Activated naive CD4-positive, alpha-beta T cell treated with anti-CD3 and anti-CD28 coated beads, Interleukin-2, amount 50 U/mL, for 16 hours (primary cell): ENCODE results near the gene RYR1.
"Not testable (repeated sequence)": the region's sequence is repeated elsewhere in the genome, so short reads cannot be mapped to it uniquely, and the experiment has no call there.

Source experiments
- DNase-seq: peaks from one replicate; pipeline ENCODE4 v3.0.0-alpha.2; 2020

Gene RYR1

GRCh38 chr19:38463365-38463764 is 29.9 kb downstream of the RYR1 start:
- no peak for DNase-seq

DNA sequence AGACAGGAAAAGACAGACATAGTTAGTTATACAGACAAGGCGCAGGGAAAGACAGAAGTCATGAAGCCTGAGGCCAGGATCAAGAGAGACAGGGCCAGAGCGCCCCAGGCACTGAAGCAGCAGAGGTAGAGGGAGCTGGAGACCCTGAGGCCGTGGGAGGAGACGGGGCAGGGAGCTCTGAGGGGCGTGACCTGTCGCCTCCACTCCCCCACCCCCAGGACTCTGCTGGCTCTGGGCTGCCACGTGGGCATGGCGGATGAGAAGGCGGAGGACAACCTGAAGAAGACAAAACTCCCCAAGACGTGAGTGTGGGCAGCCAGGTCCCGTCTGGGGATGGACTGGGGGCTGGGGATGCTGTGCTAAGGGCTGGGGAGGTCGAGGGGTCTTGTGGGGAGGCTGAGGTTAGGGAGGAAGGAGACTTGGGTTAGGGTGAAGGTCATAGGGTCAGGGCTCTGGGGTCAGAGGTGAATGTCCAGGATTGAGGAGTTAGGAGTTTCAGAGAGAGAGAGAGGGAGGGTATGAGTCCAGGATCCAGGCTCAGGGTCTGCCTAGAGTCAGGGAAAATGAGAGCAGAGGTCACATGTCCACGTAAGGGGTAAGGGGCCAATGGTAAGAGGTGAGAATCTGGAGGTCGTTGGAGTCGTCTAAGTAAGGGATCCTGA is 31.1 kb downstream of the RYR1 start:
- DNase-seq: no peak

DNA sequence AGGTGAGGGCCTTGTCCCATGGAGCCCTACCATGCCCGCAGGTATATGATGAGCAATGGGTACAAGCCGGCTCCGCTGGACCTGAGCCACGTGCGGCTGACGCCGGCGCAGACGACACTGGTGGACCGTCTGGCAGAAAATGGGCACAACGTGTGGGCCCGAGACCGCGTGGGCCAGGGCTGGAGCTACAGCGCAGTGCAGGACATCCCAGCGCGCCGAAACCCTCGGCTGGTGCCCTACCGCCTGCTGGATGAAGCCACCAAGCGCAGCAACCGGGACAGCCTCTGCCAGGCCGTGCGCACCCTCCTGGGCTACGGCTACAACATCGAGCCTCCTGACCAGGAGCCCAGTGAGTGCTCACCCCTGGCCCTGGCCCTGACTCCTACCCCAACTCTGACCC is 32.6 kb downstream of the RYR1 start:
- DNase-seq: no peak

- no peak for DNase-seq
These were observed 34.3 kb downstream of the RYR1 start for GRCh38 chr19:38467541-38468525.

DNA sequence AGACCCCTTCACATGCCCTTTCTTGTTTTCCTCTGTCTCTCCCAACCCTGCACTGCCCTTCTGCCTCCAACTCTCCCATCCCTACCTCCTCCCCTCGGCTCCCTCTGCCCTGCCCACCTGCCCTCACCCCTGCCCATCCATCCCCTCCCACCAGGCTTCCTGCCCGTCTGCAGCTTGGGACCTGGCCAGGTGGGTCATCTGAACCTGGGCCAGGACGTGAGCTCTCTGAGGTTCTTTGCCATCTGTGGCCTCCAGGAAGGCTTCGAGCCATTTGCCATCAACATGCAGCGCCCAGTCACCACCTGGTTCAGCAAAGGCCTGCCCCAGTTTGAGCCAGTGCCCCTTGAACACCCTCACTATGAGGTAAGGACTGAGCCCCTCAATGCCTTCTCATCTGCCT is 35.7 kb downstream of the RYR1 start:
- no peak for DNase-seq

GRCh38 chr19:38470788-38471480 is 37.4 kb downstream of the RYR1 start:
- no peak for DNase-seq

DNA sequence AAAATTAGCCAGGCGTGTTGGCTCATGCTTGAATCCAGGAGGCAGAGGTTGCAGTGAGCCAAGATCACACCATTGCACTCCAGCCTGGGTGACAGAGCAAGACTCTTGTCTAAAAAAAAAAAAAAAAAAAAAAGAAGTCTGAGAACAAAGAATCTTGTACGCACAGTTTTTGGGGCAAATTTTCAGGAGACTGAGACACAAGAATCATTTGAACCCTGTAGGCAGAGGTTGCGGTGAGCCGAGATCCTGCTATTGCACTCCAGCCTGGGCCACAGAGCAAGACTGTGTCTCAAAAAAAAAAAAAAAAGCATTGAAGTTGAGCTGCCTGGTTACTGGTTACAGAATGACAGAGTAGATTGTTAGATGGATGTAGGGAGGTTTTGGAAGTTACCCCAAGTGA is 39.2 kb downstream of the RYR1 start:
- not testable (repeated sequence) for DNase-seq

DNA sequence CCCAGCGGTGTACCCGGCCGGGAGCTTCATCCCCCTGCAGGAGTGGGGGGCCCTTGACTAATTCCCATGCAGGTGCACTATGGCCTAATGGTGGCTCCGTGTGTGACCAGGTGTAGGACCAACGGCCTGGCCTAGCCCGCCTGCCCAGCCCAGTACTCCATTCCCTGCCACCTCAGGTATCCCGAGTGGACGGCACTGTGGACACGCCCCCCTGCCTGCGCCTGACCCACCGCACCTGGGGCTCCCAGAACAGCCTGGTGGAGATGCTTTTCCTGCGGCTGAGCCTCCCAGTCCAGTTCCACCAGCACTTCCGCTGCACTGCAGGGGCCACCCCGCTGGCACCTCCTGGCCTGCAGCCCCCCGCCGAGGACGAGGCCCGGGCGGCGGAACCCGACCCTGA is 39.7 kb downstream of the RYR1 start:
- no peak for DNase-seq

DNA sequence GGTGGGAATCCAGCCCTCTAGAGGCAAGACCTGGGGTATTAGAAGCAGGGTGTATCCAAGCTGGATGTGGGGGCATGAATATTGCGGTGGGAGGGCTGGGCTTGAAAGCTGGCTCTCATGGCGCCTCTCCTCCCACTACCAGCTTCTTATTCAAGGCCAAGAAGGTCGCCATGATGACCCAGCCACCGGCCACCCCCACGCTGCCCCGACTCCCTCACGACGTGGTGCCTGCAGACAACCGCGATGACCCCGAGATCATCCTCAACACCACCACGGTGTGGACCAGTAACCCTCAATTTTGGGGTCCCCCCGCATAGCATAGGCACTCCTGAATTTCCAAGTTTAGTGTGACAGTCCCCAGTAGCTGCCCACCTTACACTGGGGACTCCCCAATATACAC is 41.7 kb downstream of the RYR1 start:
- DNase-seq: no peak

DNA sequence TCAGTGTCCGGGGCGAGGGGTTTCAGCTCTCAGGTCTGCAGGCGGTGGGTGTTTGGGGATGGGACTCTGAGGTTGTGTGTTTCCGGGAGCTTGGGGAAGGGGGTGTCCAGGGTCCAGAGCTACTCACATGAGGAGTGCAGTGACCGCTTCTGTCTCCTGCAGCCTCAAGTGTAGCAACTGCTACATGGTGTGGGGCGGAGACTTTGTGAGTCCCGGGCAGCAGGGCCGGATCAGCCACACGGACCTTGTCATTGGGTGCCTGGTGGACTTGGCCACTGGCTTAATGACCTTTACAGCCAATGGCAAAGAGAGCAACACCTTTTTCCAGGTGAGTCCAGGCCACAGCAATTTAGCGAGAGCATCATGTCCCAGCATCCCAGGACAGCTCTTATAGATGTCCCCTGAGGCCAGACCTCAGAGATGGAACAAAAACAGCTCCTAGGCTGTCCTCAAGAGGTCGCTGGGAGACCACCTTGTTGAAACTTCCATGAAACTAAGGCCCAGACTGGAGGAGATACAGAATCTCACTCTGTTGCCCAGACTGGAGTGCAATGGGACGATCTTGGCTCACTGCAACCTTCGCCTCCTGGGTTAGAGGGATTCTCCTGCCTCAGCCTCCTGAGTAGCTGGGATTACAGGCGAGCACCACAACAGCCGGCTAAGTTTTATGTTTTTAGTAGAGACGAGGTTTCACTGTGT is 44.9 kb downstream of the RYR1 start:
- DNase-seq: no peak

GRCh38 chr19:38482496-38482895 is 49.0 kb downstream of the RYR1 start:
- DNase-seq: no peak

- DNase-seq: no peak
These were observed 49.6 kb downstream of the RYR1 start for GRCh38 chr19:38483016-38483630.

DNA sequence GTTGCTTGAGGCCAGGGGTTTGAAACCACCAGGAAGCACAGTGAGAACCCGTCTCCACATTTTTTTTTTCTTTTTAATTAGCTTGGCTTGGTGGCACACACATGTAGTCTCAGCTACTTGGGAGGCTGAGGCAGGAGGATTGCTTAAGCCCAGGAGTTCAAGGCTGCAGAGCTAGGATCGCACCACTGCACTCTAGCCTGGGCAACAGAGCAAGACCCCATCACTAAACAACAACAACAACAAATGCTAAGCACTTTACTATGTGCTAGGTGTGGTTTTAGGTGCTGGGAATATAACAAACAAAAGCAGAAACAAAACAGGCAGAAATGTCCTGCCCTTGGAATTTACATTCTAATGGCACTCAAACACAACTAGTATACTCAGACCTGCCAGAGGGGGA is 51.3 kb downstream of the RYR1 start:
- DNase-seq: no peak

- DNase-seq: no peak
These were observed 52.2 kb downstream of the RYR1 start for GRCh38 chr19:38485541-38486285.

DNA sequence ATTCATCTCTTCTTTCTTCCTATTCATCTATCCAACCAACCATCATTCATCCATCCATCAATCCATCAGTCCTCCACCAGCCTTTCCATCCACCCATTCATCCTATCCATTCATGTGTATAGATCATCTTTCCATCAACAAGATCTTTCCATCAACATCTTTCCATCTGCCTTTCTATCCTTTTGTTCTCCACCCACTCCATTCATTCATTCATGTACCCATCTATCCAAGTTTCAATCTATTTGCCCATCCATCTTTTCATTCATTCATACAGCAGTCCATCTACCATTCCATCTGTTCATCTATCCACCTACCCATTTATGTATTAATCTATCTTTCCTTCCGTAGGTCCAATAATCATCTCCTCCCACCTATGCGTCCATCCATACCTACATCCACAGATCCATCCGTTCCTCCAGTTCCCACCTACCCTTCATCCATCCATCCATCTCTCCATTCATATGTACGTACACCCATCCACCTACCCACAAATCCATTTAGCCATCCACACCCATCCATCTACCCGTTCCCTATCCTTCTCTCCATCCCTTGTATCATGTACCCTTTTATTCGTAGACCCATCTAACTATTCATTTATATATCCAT is 53.3 kb downstream of the RYR1 start:
- no peak for DNase-seq

- DNase-seq: no peak
These were observed 54.6 kb downstream of the RYR1 start for GRCh38 chr19:38488096-38488495.

GRCh38 chr19:38488776-38489481 is 55.4 kb downstream of the RYR1 start:
- no peak for DNase-seq

DNA sequence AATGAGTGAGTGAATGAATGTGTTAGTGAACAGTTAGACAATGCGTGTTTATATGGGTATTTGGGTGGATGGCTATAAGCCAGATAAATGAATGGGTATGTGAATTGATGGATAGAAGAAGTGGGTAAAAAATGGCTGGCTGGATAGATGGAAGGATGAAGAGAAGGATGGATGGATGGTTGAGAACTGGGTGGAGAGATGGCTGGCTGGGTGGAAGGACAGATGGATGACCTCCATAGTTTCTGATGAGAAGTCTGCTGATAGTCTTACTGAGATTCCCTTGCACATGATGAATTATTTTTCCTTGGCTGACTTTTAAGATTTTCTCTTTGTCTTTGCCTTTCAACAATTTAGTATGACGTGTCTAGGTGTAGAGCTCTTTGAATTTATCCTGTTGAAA is 57.4 kb downstream of the RYR1 start:
- DNase-seq: no peak

DNA sequence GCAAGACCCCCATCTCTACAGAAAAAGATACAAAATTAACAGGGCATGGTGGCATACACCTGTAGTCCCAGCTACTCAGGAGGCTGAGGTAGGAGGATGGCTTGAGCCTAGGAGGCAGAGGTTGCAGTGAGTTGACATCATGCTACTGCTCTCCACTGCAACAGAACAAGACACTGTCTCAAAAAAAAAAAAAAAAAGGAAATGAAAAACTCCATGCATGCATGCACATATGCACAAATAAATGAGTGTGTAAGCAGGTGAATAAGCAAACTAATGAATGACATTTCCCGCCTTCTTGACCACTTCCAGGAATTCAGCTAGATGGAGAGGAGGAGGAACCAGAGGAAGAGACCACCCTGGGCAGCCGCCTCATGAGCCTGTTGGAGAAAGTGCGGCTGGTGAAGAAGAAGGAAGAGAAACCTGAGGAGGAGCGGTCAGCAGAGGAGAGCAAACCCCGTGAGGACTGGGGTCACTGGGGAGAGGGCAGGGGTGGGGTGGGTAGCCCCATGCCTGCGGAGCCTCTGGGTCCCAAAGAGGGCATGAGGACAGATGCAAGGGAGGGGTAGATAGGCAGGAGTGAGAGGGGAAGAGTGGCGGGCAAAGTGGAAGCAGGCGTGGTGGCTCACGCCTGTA is 58.8 kb downstream of the RYR1 start:
- no peak for DNase-seq

DNA sequence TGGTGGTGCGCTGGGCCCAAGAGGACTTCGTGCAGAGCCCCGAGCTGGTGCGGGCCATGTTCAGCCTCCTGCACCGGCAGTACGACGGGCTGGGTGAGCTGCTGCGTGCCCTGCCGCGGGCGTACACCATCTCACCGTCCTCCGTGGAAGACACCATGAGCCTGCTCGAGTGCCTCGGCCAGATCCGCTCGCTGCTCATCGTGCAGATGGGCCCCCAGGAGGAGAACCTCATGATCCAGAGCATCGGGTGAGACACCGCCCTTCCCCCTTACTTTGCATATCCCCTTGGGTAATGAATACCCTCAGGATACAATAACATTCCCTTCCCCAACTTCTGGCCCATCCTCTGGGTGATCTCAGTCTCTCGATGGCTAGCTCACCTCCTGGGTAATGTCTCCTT is 60.9 kb downstream of the RYR1 start:
- DNase-seq: no peak
